Measurements from ENCODE around the gene PYCARD. TPM values are rescaled to one million over a fixed set of nuclear protein-coding genes. Genes with fewer than 3 reads are reported as not detected.

PYCARD gene
- total RNA-seq, 1 experiment from 2014 or later, result not detected

DNA sequence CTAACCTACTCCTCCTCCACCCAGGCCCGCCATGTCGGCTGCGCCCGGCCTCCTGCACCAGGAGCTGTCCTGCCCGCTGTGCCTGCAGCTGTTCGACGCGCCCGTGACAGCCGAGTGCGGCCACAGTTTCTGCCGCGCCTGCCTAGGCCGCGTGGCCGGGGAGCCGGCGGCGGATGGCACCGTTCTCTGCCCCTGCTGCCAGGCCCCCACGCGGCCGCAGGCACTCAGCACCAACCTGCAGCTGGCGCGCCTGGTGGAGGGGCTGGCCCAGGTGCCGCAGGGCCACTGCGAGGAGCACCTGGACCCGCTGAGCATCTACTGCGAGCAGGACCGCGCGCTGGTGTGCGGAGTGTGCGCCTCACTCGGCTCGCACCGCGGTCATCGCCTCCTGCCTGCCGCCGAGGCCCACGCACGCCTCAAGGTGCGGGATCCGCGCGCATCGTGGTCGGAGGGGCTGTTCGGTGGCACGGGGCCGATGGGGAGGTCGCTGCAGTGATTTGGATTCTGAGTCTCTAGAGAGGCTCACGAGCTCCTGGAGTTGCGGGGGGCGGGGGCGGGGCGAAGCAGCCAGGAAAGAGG, 12.2 kb upstream of the PYCARD start:
- ChIA-PET RAD21 (ENCODE audit: low non-redundant PET in 1 of 2, low total read pairs in 2 of 2, uncharacterized antibody in 2 of 2, unreplicated experiment in 2 of 2) (interaction anchor here in 1 of 2 experiments (0.6 kb wide), 1 partner anchor 55 kb away, joined by 3 read pairs; no protein-coding TSS in a partner anchor), CTCF (no interaction called here), POLR2A (interaction anchor here (1.0 to 1.9 kb wide), 4 partner anchors 11 to 199 kb away, joined by 3 to 13 read pairs (median 4); partner anchors contain the start of genes FUS, ZNF646 and ZNF668)
- no peak overlapping the region for H2AFZ ChIP-seq (ENCODE audit: low read depth, low read length, poor library complexity, severe bottlenecking)
- no peak for DNase-seq (ENCODE audit: low read depth, low spot score)
- peaks cover 41% of the 10 kb centered on the region for H3K79me2 ChIP-seq (ENCODE audit: insufficient read depth, low read length)
- H3K27ac ChIP-seq (ENCODE audit: low read depth, low read length), result peak overlapping the region; percentile 95
- no TSS peak for BruUV-seq (replicated peaks)
- intact Hi-C loops (cut with micrococcal nuclease), result loop anchor here (5.0 to 10.0 kb wide), 2 partner anchors 168 to 240 kb away; partner anchors contain the start of gene ARMC5
- no peaks in the 10 kb centered on the region for H3K9me2 ChIP-seq (ENCODE audit: insufficient read depth)
- no peaks in the 10 kb centered on the region for H3K27me3 ChIP-seq (ENCODE audit: insufficient read depth, low read length)
- peak overlapping the region; percentile 89 to 96 for H3K4me3 ChIP-seq (replicated peaks in 1 of 2; ENCODE audit: low read depth in 1 of 2, low read length in 2 of 2)
- H3K9me3 ChIP-seq (ENCODE audit: control insufficient read depth in 1 of 2, insufficient read depth in 1 of 2, low read depth in 1 of 2, low read length in 2 of 2), result no peaks in the 10 kb centered on the region
- H3K9ac ChIP-seq (ENCODE audit: low read length), result peak overlapping the region; percentile 89
- no peaks in the 10 kb centered on the region for H4K20me1 ChIP-seq (ENCODE audit: insufficient read depth)
- TF ChIP-seq FOSL1 (IDR thresholded peaks at IDR 0.05; ENCODE audit: low read depth), result no peak
- no peak for TF ChIP-seq YY1 (IDR thresholded peaks at IDR 0.05; ENCODE audit: extremely low read depth, insufficient replicate concordance, low read depth, low read length)
- TF ChIP-seq, protein P1, sequence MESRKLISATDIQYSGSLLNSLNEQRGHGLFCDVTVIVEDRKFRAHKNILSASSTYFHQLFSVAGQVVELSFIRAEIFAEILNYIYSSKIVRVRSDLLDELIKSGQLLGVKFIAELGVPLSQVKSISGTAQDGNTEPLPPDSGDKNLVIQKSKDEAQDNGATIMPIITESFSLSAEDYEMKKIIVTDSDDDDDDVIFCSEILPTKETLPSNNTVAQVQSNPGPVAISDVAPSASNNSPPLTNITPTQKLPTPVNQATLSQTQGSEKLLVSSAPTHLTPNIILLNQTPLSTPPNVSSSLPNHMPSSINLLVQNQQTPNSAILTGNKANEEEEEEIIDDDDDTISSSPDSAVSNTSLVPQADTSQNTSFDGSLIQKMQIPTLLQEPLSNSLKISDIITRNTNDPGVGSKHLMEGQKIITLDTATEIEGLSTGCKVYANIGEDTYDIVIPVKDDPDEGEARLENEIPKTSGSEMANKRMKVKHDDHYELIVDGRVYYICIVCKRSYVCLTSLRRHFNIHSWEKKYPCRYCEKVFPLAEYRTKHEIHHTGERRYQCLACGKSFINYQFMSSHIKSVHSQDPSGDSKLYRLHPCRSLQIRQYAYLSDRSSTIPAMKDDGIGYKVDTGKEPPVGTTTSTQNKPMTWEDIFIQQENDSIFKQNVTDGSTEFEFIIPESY (IDR thresholded peaks at IDR 0.05; ENCODE audit: extremely low read depth, insufficient replicate concordance, low read length), result no peak
- TF ChIP-seq EZH2phosphoT487 (IDR thresholded peaks at IDR 0.05; ENCODE audit: borderline replicate concordance), result no peak
- no peak for TF ChIP-seq SP1 (IDR thresholded peaks at IDR 0.05; ENCODE audit: low read depth)
- TF ChIP-seq SIN3A (IDR thresholded peaks at IDR 0.05; ENCODE audit: low read depth), result peak; percentile 45; the same call in 1 of the 2 replicates
- TF ChIP-seq, protein P2, sequence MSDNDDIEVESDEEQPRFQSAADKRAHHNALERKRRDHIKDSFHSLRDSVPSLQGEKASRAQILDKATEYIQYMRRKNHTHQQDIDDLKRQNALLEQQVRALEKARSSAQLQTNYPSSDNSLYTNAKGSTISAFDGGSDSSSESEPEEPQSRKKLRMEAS (IDR thresholded peaks at IDR 0.05), result peak; percentile 86
- TF ChIP-seq CEBPB (IDR thresholded peaks at IDR 0.05; ENCODE audit: low read depth), result no peak
- peak; percentile 94 for TF ChIP-seq ZFX (IDR thresholded peaks at IDR 0.05)
- TF ChIP-seq EZH2 (IDR thresholded peaks at IDR 0.05), result no peak
- TF ChIP-seq, protein P3, sequence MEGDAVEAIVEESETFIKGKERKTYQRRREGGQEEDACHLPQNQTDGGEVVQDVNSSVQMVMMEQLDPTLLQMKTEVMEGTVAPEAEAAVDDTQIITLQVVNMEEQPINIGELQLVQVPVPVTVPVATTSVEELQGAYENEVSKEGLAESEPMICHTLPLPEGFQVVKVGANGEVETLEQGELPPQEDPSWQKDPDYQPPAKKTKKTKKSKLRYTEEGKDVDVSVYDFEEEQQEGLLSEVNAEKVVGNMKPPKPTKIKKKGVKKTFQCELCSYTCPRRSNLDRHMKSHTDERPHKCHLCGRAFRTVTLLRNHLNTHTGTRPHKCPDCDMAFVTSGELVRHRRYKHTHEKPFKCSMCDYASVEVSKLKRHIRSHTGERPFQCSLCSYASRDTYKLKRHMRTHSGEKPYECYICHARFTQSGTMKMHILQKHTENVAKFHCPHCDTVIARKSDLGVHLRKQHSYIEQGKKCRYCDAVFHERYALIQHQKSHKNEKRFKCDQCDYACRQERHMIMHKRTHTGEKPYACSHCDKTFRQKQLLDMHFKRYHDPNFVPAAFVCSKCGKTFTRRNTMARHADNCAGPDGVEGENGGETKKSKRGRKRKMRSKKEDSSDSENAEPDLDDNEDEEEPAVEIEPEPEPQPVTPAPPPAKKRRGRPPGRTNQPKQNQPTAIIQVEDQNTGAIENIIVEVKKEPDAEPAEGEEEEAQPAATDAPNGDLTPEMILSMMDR (IDR thresholded peaks at IDR 0.05 in 2 of 3, conservative IDR thresholded peaks at IDR 0.05 in 1 of 3; ENCODE audit: borderline replicate concordance in 1 of 3, insufficient read depth in 1 of 3, low read depth in 2 of 3, low read length in 2 of 3), result no peak
- peak; percentile 56 for ATAC-seq
- H3K36me3 ChIP-seq (ENCODE audit: control insufficient read depth in 1 of 2, insufficient read depth in 2 of 2, low read length in 2 of 2), result no peaks in the 10 kb centered on the region; a peak in 1 of 4 replicates
- peak overlapping the region; percentile 100 for H3K4me2 ChIP-seq (ENCODE audit: low read length)
- peaks cover 9 to 33% of the 10 kb centered on the region in 2 experiments for H3K4me1 ChIP-seq (ENCODE audit: control insufficient read depth in 1 of 2, insufficient read depth in 2 of 2, low read length in 2 of 2)

All from HCT116 (cell line).